HCT116 (cell line): ENCODE data around the gene IMPA2. TPM values are rescaled to one million over a fixed set of nuclear protein-coding genes. Genes with fewer than 3 reads are reported as not detected.
A peak's percentile ranks its signal among the peaks of the same experiment; 100 is the strongest.

Experiments used
- ATAC-seq: fragments of 200-7000 bp; cut with Tn5 transposase; 2 replicates; pipeline ENCODE4 v1.9.1; 2020; ENCODE audit warnings: mild to moderate bottlenecking, moderate library complexity
- BruUV-seq: library from RNA; stranded (reverse); fragments of 400-500 nt; replicated peaks from 2 replicates; lab custom pipeline; 2021; lab: Mats Ljungman, UMichigan
- CTCF ChIA-PET: fragments of 300-600 bp; sonication (Branson Sonifier 250); formaldehyde crosslinking; loops from one replicate; lab custom pipeline; 2021; ENCODE audit warnings: antibody characterized with exemption; lab: Charles Lee
- POLR2A ChIA-PET: fragments of 300-600, 350-600 bp; sonication (Branson Sonifier 250); formaldehyde crosslinking; loops from one replicate; lab custom pipeline; 2021; ENCODE audit warnings: antibody characterized with exemption; lab: Charles Lee
- RAD21 ChIA-PET, 2 experiments: fragments of 300-600 bp; sonication (Branson Sonifier 250); formaldehyde crosslinking; loops; one replicate each; lab custom pipeline; 2023; ENCODE audit warnings: low total read pairs in 2 of 2; ENCODE audit not compliant: uncharacterized antibody in 2 of 2, unreplicated experiment in 2 of 2, low non-redundant PET in 1 of 2; lab: Charles Lee
- DNase-seq: peaks from one replicate; pipeline ENCODE4 v3.0.0-alpha.2; 2010; ENCODE audit warnings: low read depth, low spot score
- H2AFZ ChIP-seq: fragments of 200-600 bp; shearing (Covaris generic), sonication (generic); 2 replicates; pipeline ENCODE4 v1.6.1; 2017; ENCODE audit warnings: low read depth, mixed run types, mixed read lengths, antibody characterized with exemption, low read length; ENCODE audit not compliant: poor library complexity, severe bottlenecking
- H3K27ac ChIP-seq: 2 replicates; pipeline ENCODE4 v1.5.1; 2012; ENCODE audit warnings: low read depth, low read length
- H3K27me3 ChIP-seq: fragments of 200-600 bp; sonication (generic); 2 replicates; pipeline ENCODE4 v1.6.1; 2016; ENCODE audit warnings: mixed run types, low read length, mixed read lengths; ENCODE audit not compliant: insufficient read depth
- H3K36me3 ChIP-seq, 2 experiments: fragments of 200-500 bp in 1 of 2; fragments of 200-600 bp in 1 of 2; sonication (Bioruptor generic) in 1 of 2; sonication (generic) in 1 of 2; 2 replicates each; pipeline versions ENCODE4 v1.5.1 to v1.6.1; 2014 to 2016; ENCODE audit warnings: low read length in 2 of 2, inconsistent platforms in 1 of 2, mixed read lengths in 1 of 2, mixed run types in 1 of 2; ENCODE audit not compliant: insufficient read depth in 2 of 2, control insufficient read depth in 1 of 2
- H3K4me1 ChIP-seq, 2 experiments: fragments of 200-600 bp in 1 of 2; sonication (generic) in 1 of 2; 2 replicates each; pipeline versions ENCODE4 v1.5.1 to v1.6.1; 2012 to 2017; ENCODE audit warnings: low read length in 2 of 2, inconsistent platforms in 1 of 2, mild to moderate bottlenecking in 1 of 2, mixed read lengths in 1 of 2, mixed run types in 1 of 2, moderate library complexity in 1 of 2; ENCODE audit not compliant: insufficient read depth in 2 of 2, control insufficient read depth in 1 of 2
- H3K4me2 ChIP-seq: fragments of 200-600 bp; sonication (generic); 2 replicates; pipeline ENCODE4 v1.6.1; 2017; ENCODE audit warnings: mixed run types, low read length, mixed read lengths
- H3K4me3 ChIP-seq, 2 experiments: fragments of 200-600 bp in 1 of 2; sonication (generic) in 1 of 2; replicated peaks in 1 of 2; 2 replicates each; pipeline ENCODE4 v1.5.1; 2011 to 2016; ENCODE audit warnings: low read length in 2 of 2, control low read depth in 1 of 2, low read depth in 1 of 2, mild to moderate bottlenecking in 1 of 2, mixed read lengths in 1 of 2, mixed run types in 1 of 2
- H3K79me2 ChIP-seq: fragments of 200-600 bp; sonication (generic); 2 replicates; pipeline ENCODE4 v1.6.1; 2017; ENCODE audit warnings: mild to moderate bottlenecking, mixed run types, low read length, moderate library complexity, mixed read lengths; ENCODE audit not compliant: insufficient read depth
- H3K9ac ChIP-seq: fragments of 200-600 bp; sonication (generic); 2 replicates; pipeline ENCODE4 v1.6.1; 2016; ENCODE audit warnings: low read length, mixed read lengths
- H3K9me2 ChIP-seq: fragments of 200-600 bp; sonication (generic), shearing (Covaris generic); 2 replicates; pipeline ENCODE4 v1.6.1; 2017; ENCODE audit warnings: mixed run types, mild to moderate bottlenecking, moderate library complexity; ENCODE audit not compliant: insufficient read depth
- H3K9me3 ChIP-seq, 2 experiments: fragments of 200-500 bp in 1 of 2; fragments of 200-600 bp in 1 of 2; sonication (Bioruptor generic) in 1 of 2; sonication (generic) in 1 of 2; 2 replicates each; pipeline ENCODE4 v1.6.1; 2014 to 2017; ENCODE audit warnings: low read length in 2 of 2, mixed read lengths in 2 of 2, inconsistent platforms in 1 of 2, low read depth in 1 of 2, mild to moderate bottlenecking in 1 of 2, mixed run types in 1 of 2, moderate library complexity in 1 of 2; ENCODE audit not compliant: control insufficient read depth in 1 of 2, insufficient read depth in 1 of 2
- H4K20me1 ChIP-seq: fragments of 200-600 bp; sonication (generic), shearing (Covaris generic); 2 replicates; pipeline ENCODE4 v1.6.1; 2017; ENCODE audit warnings: mixed run types, mild to moderate bottlenecking, moderate library complexity; ENCODE audit not compliant: insufficient read depth
- EZH2 ChIP-seq: fragments of 200-600 bp; sonication (generic); IDR thresholded peaks from 2 replicates; pipeline ENCODE4 v1.6.1; 2017; ENCODE audit warnings: antibody characterized with exemption, mixed run types
- FOSL1 ChIP-seq: IDR thresholded peaks from 2 replicates; pipeline ENCODE4 v1.6.1; 2012; ENCODE audit warnings: low read depth
- POLR2A ChIP-seq: IDR thresholded peaks from 2 replicates; pipeline ENCODE4 v1.7.0; 2011; ENCODE audit warnings: borderline replicate concordance; ENCODE audit not compliant: insufficient read depth, insufficient read length; ENCODE audit errors: extremely low read depth
- RAD21 ChIP-seq: IDR thresholded peaks from 2 replicates; pipeline ENCODE4 v1.6.1; 2012; ENCODE audit warnings: low read depth, mild to moderate bottlenecking
- SIN3A ChIP-seq: IDR thresholded peaks from 2 replicates; pipeline ENCODE4 v1.6.1; 2012; ENCODE audit warnings: low read depth
- intact Hi-C: fragments of 100-400 bp; cut with micrococcal nuclease; formaldehyde crosslinking; loops from 2 replicates; pipeline ENCODE4 v1.10.0; 2022
- total RNA-seq: library from RNA; stranded (reverse); gene quantifications from one replicate; pipeline ENCODE4 v1.2.1, GENCODE V29; 2021; ENCODE audit not compliant: unreplicated experiment
- TF ChIP-seq, protein P1 (sequence below), 3 experiments: fragments of 200-600 bp in 1 of 3; sonication (generic) in 1 of 3; IDR thresholded peaks in 2 of 3; conservative IDR thresholded peaks in 1 of 3; 2 replicates each; pipeline ENCODE4 v1.5.1; 2012 to 2017; ENCODE audit warnings: low read depth in 2 of 3, low read length in 2 of 3, antibody characterized with exemption in 1 of 3, borderline replicate concordance in 1 of 3, control low read depth in 1 of 3, mild to moderate bottlenecking in 1 of 3, mixed read lengths in 1 of 3, mixed run types in 1 of 3, moderate library complexity in 1 of 3; ENCODE audit not compliant: insufficient read depth in 1 of 3

IMPA2 gene
- total RNA-seq, 1 experiment from 2014 or later: 32.5 TPM

GRCh38 chr18:12059334-12060181 lies 78.3 kb downstream of the IMPA2 start:
- Histone ChIP-seq H3K27ac (no peak overlapping the region; the same call in 1 of the 2 replicates), H3K79me2 (no peaks in the 10 kb centered on the region), H3K27me3 (no peaks in the 10 kb centered on the region), H3K4me1 (peaks cover 6 to 15% of the 10 kb centered on the region in 2 experiments; a peak in 3 of 4 replicates), H4K20me1 (no peaks in the 10 kb centered on the region), H2AFZ (peak overlapping the region; percentile 98), H3K4me2 (peak overlapping the region; percentile 80), H3K9me3 (no peaks in the 10 kb centered on the region), H3K36me3 (no peaks in the 10 kb centered on the region), H3K4me3 (peak overlapping the region; percentile 35 to 55), H3K9ac (peak overlapping the region; percentile 37; the same call in 1 of the 2 replicates), H3K9me2 (no peaks in the 10 kb centered on the region)
- ChIA-PET CTCF (interaction anchor here (0.7 to 2.0 kb wide), 6 partner anchors 9 to 212 kb away, joined by 3 to 13 read pairs (median 4); no protein-coding TSS in a partner anchor), RAD21 (no interaction called here), POLR2A (no interaction called here)
- DNase-seq: peak; percentile 23
- TF ChIP-seq POLR2A (peak; percentile 79), SIN3A (no peak)
- intact Hi-C loops: no loop called here
- BruUV-seq: no TSS peak
- ATAC-seq: peak; percentile 59

DNA sequence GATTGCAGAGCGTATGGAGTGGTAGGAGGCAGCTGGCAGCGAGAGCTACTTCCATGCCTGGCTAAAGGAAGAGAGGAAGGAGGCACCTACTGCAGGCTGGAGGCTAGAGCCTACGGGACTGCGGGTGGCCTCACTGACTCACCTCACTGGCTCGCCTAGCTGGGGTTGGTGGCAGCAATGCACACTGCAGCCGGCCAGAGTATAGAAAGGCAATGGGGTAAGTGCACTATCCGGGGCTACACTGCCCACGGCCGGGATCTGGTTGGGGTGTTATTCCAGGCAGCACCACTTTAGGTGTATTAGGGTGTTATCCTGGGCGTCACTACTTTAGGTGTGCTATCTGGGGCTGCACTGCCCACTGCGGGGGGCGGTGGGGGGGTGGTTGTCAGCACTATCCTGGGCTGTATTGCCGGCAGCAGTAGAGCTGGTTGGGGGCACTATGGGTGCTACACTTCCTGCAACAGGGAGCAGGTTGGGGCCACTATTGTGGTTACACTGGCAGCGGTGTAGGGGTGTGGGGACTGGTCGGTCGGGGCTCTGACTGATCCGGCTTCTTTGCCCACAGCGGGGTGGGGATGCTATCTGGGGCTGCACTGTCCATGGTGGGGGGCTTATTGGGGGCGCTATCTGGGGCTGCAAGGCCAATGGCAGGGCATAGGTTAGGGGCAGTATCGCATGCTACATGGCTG lies 79.0 kb downstream of the IMPA2 start:
- peak; percentile 98 for ATAC-seq
- no peaks in the 10 kb centered on the region for H3K9me3 ChIP-seq
- TF ChIP-seq EZH2 (no peak), FOSL1 (no peak), RAD21 (no peak)
- TF ChIP-seq, protein P1, sequence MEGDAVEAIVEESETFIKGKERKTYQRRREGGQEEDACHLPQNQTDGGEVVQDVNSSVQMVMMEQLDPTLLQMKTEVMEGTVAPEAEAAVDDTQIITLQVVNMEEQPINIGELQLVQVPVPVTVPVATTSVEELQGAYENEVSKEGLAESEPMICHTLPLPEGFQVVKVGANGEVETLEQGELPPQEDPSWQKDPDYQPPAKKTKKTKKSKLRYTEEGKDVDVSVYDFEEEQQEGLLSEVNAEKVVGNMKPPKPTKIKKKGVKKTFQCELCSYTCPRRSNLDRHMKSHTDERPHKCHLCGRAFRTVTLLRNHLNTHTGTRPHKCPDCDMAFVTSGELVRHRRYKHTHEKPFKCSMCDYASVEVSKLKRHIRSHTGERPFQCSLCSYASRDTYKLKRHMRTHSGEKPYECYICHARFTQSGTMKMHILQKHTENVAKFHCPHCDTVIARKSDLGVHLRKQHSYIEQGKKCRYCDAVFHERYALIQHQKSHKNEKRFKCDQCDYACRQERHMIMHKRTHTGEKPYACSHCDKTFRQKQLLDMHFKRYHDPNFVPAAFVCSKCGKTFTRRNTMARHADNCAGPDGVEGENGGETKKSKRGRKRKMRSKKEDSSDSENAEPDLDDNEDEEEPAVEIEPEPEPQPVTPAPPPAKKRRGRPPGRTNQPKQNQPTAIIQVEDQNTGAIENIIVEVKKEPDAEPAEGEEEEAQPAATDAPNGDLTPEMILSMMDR (IDR thresholded peaks at IDR 0.05 in 2 of 3, conservative IDR thresholded peaks at IDR 0.05 in 1 of 3; ENCODE audit: borderline replicate concordance in 1 of 3, insufficient read depth in 1 of 3, low read depth in 2 of 3, low read length in 2 of 3): peak in 2 of 3 experiments; percentile 70 to 72; a peak in 4 of 6 replicates
- TF ChIP-seq, all 23 proteins: peak for 1
- ChIA-PET RAD21 (no interaction called here), CTCF (interaction anchor here (0.7 to 2.0 kb wide), 7 partner anchors 8 to 211 kb away, joined by 3 to 13 read pairs (median 3); no protein-coding TSS in a partner anchor), POLR2A (no interaction called here)
- Histone ChIP-seq H4K20me1 (no peaks in the 10 kb centered on the region), H3K27me3 (no peaks in the 10 kb centered on the region), H3K9ac (peak overlapping the region; percentile 37; the same call in 1 of the 2 replicates), H3K27ac (no peak overlapping the region; the same call in 1 of the 2 replicates), H3K4me2 (peak overlapping the region; percentile 80), H3K79me2 (no peaks in the 10 kb centered on the region), H2AFZ (peak overlapping the region; percentile 98), H3K9me2 (no peaks in the 10 kb centered on the region), H3K4me3 (peak overlapping the region; percentile 35 to 55), H3K4me1 (peaks cover 6 to 15% of the 10 kb centered on the region in 2 experiments; a peak in 3 of 4 replicates), H3K36me3 (no peaks in the 10 kb centered on the region)
- DNase-seq: peak; percentile 37
- intact Hi-C loops: no loop called here
- BruUV-seq: no TSS peak
